IMR-90 (cell line): ENCODE measurements around the gene GGT6. TPM values are rescaled to one million over a fixed set of nuclear protein-coding genes. Genes with fewer than 3 reads are reported as not detected.

ENCODE experiments used
- ATAC-seq: fragments of 200-7000 bp; cut with Tn5 transposase; 2 replicates; pipeline ENCODE4 v1.9.1; 2020; ENCODE audit warnings: low read depth, mild to moderate bottlenecking, moderate library complexity
- BruUV-seq: library from RNA; stranded (reverse); fragments of 400-500 nt; replicated peaks from 2 replicates; lab custom pipeline; 2021; lab: Mats Ljungman, UMichigan
- CTCF ChIA-PET: fragments of 300-600 bp; formaldehyde crosslinking; extraction: SDS; loops from one replicate; lab custom pipeline; 2021; ENCODE audit warnings: antibody characterized with exemption; lab: Yijun Ruan, JAX
- POLR2A ChIA-PET: fragments of 300-600 bp; sonication (Branson Sonifier 250); formaldehyde crosslinking; loops from one replicate; lab custom pipeline; 2022; ENCODE audit warnings: antibody characterized with exemption; ENCODE audit not compliant: unreplicated experiment; lab: Charles Lee
- DNase-seq: peaks from one replicate; pipeline ENCODE4 v3.0.0; 2013
- H2AFZ ChIP-seq: replicated peaks from 2 replicates; pipeline ENCODE3; 2013; ENCODE audit warnings: low read length, mild to moderate bottlenecking; ENCODE audit not compliant: poor library complexity
- H2AK5ac ChIP-seq: 2 replicates; pipeline ENCODE4 v1.6.1; 2013; ENCODE audit warnings: low read depth, low read length, inconsistent platforms
- H2AK9ac ChIP-seq: replicated peaks from 2 replicates; pipeline ENCODE3; 2013; ENCODE audit warnings: mild to moderate bottlenecking, low read depth, low read length, moderate library complexity; ENCODE audit not compliant: poor library complexity
- H2BK120ac ChIP-seq: 2 replicates; pipeline ENCODE4 v1.6.1; 2013; ENCODE audit warnings: low read depth, low read length, inconsistent platforms
- H2BK15ac ChIP-seq: 3 replicates; pipeline ENCODE4 v1.6.1; 2013; ENCODE audit warnings: low read depth, low read length, inconsistent platforms
- H2BK20ac ChIP-seq: 2 replicates; pipeline ENCODE4 v1.6.1; 2013; ENCODE audit warnings: low read depth, mild to moderate bottlenecking, inconsistent platforms, low read length, moderate library complexity
- H2BK5ac ChIP-seq: 2 replicates; pipeline ENCODE4 v1.6.1; 2013; ENCODE audit warnings: mild to moderate bottlenecking, low read depth, low read length, inconsistent platforms; ENCODE audit not compliant: poor library complexity, severe bottlenecking
- H3K14ac ChIP-seq: replicated peaks from 2 replicates; pipeline ENCODE4 v1.6.1; 2013; ENCODE audit warnings: low read depth, low read length, inconsistent platforms
- H3K18ac ChIP-seq: 2 replicates; pipeline ENCODE4 v1.6.1; 2013; ENCODE audit warnings: low read depth, low read length, control low read depth
- H3K23ac ChIP-seq: 2 replicates; pipeline ENCODE4 v1.6.1; 2013; ENCODE audit warnings: low read depth, low read length, inconsistent platforms
- H3K27ac ChIP-seq: 2 replicates; pipeline ENCODE4 v1.5.1; 2013; ENCODE audit warnings: mild to moderate bottlenecking, control low read depth, low read length; ENCODE audit not compliant: insufficient read depth
- H3K27me3 ChIP-seq: 2 replicates; pipeline ENCODE4 v1.6.1; 2013; ENCODE audit warnings: low read length; ENCODE audit not compliant: control insufficient read depth, insufficient read depth
- H3K36me3 ChIP-seq: 2 replicates; pipeline ENCODE4 v1.6.1; 2013; ENCODE audit warnings: low read length, mixed read lengths; ENCODE audit not compliant: control insufficient read depth, insufficient read depth
- H3K4ac ChIP-seq: 2 replicates; pipeline ENCODE4 v1.6.1; 2013; ENCODE audit warnings: low read depth, low read length, inconsistent platforms
- H3K4me1 ChIP-seq: 2 replicates; pipeline ENCODE4 v1.6.1; 2013; ENCODE audit warnings: low read length, mixed read lengths; ENCODE audit not compliant: control insufficient read depth, insufficient read depth
- H3K4me2 ChIP-seq: 2 replicates; pipeline ENCODE4 v1.6.1; 2013; ENCODE audit warnings: low read depth, mild to moderate bottlenecking, control low read depth, low read length, moderate library complexity
- H3K4me3 ChIP-seq: 2 replicates; pipeline ENCODE4 v1.5.1; 2013; ENCODE audit warnings: low read depth, mild to moderate bottlenecking, control low read depth, low read length, moderate library complexity; ENCODE audit not compliant: insufficient read depth
- H3K56ac ChIP-seq: 2 replicates; pipeline ENCODE4 v1.6.1; 2013; ENCODE audit warnings: low read length, inconsistent platforms; ENCODE audit not compliant: insufficient read depth; ENCODE audit errors: extremely low read depth
- H3K79me1 ChIP-seq, 2 experiments: 2 replicates each; pipeline ENCODE4 v1.6.1; 2013; ENCODE audit warnings: low read length in 2 of 2, inconsistent platforms in 1 of 2, low read depth in 1 of 2
- H3K9ac ChIP-seq: 2 replicates; pipeline ENCODE4 v1.6.1; 2013; ENCODE audit warnings: low read depth, low read length, control low read depth
- H3K9me1 ChIP-seq: 2 replicates; pipeline ENCODE4 v1.6.1; 2013; ENCODE audit warnings: low read length, inconsistent platforms; ENCODE audit not compliant: insufficient read depth
- H3K9me3 ChIP-seq: 2 replicates; pipeline ENCODE4 v1.6.1; 2013; ENCODE audit warnings: low read length; ENCODE audit not compliant: control insufficient read depth, insufficient read depth
- H4K20me1 ChIP-seq: 2 replicates; pipeline ENCODE4 v1.6.1; 2013; ENCODE audit warnings: low read length, inconsistent platforms; ENCODE audit not compliant: insufficient read depth
- H4K5ac ChIP-seq: 2 replicates; pipeline ENCODE4 v1.6.1; 2013; ENCODE audit warnings: mild to moderate bottlenecking, low read depth, low read length, control low read depth
- H4K8ac ChIP-seq, 2 experiments: 2 replicates each; pipeline ENCODE4 v1.6.1; 2013; ENCODE audit warnings: low read depth in 2 of 2, low read length in 2 of 2, control low read depth in 1 of 2, inconsistent platforms in 1 of 2
- H4K91ac ChIP-seq: 2 replicates; pipeline ENCODE4 v1.6.1; 2013; ENCODE audit warnings: low read depth, low read length, inconsistent platforms; ENCODE audit not compliant: insufficient read depth
- CHD1 ChIP-seq: IDR thresholded peaks from 2 replicates; pipeline ENCODE4 v1.6.1; 2012; ENCODE audit warnings: low read depth, low read length, improper control_type of control experiment
- FOS ChIP-seq: fragments of 150-350 bp; IDR thresholded peaks from 2 replicates; pipeline ENCODE4 v1.6.1; 2016; ENCODE audit warnings: low read depth, low read length
- MAFK ChIP-seq: IDR thresholded peaks from 2 replicates; pipeline ENCODE4 v1.6.1; 2012; ENCODE audit warnings: low read depth, low read length, improper control_type of control experiment
- MAZ ChIP-seq: IDR thresholded peaks from 2 replicates; pipeline ENCODE4 v1.6.1; 2012; ENCODE audit warnings: low read depth, mild to moderate bottlenecking, low read length, improper control_type of control experiment, moderate library complexity, borderline replicate concordance
- MXI1 ChIP-seq: IDR thresholded peaks from 2 replicates; pipeline ENCODE4 v1.6.1; 2012; ENCODE audit warnings: low read depth, mild to moderate bottlenecking, low read length, moderate library complexity, borderline replicate concordance
- POLR2A ChIP-seq: IDR thresholded peaks from 2 replicates; pipeline ENCODE4 v1.6.1; 2012; ENCODE audit warnings: mild to moderate bottlenecking, low read depth, low read length
- RAD21 ChIP-seq: IDR thresholded peaks from 2 replicates; pipeline ENCODE4 v1.6.1; 2012; ENCODE audit warnings: low read length, improper control_type of control experiment
- RCOR1 ChIP-seq: IDR thresholded peaks from 2 replicates; pipeline ENCODE4 v1.6.1; 2012; ENCODE audit warnings: mild to moderate bottlenecking, low read length, improper control_type of control experiment; ENCODE audit not compliant: insufficient replicate concordance
- WGBS, 2 experiments: methylation state at CpG; one replicate each; pipeline versions ENCODE4 v1.1.5 to v1.1.7; 2013; ENCODE audit warnings: missing lambda C conversion rate in 2 of 2; ENCODE audit not compliant: insufficient read length in 1 of 2; ENCODE audit errors: extremely low coverage in 2 of 2; 5-methylcytosine and 5-hydroxymethylcytosine counted together
- dilution Hi-C: fragments of 300-500 bp; cut with HindIII; formaldehyde crosslinking; loops from one replicate; pipeline ENCODE4 v1.14.3; 2018; ENCODE audit warnings: low sequenced_read_pairs; ENCODE audit not compliant: unreplicated experiment
- in situ Hi-C: fragments of 300-500 bp; cut with MboI; formaldehyde crosslinking; loops from 3 replicates; pipeline ENCODE4 v1.14.3; 2019; ENCODE audit warnings: low sequenced_read_pairs, inconsistent platforms, mixed read lengths
- intact Hi-C: fragments of 100-400 bp; cut with micrococcal nuclease; formaldehyde crosslinking; loops from 2 replicates; pipeline ENCODE4 v1.10.0; 2022
- polyA plus RNA-seq, 3 experiments: library from polyadenylated mRNA; depleted of rRNA; stranded (reverse); fragments of >200 nt; gene quantifications; 2 replicates each; pipeline ENCODE4 v1.2.3, GENCODE V29; 2012; ENCODE audit warnings: low replicate concordance in 1 of 3
- total RNA-seq: library from RNA; depleted of rRNA; stranded (reverse); fragments of >200 nt; gene quantifications from 2 replicates; pipeline ENCODE4 v1.2.3, GENCODE V29; 2012
- TF ChIP-seq, protein P1 (sequence below): conservative IDR thresholded peaks from 2 replicates; pipeline ENCODE4 v1.5.1; 2012; ENCODE audit warnings: mild to moderate bottlenecking, low read depth, low read length, improper control_type of control experiment
- TF ChIP-seq, protein P2 (sequence below): fragments of 150-350 bp; IDR thresholded peaks from 2 replicates; pipeline ENCODE4 v1.6.1; 2016; ENCODE audit warnings: low read depth, mild to moderate bottlenecking, low read length, moderate library complexity, borderline replicate concordance

Gene GGT6
- total and polyA plus RNA-seq, 2 of the 4 experiments (the other 2 are of a cell fraction): not detected

DNA sequence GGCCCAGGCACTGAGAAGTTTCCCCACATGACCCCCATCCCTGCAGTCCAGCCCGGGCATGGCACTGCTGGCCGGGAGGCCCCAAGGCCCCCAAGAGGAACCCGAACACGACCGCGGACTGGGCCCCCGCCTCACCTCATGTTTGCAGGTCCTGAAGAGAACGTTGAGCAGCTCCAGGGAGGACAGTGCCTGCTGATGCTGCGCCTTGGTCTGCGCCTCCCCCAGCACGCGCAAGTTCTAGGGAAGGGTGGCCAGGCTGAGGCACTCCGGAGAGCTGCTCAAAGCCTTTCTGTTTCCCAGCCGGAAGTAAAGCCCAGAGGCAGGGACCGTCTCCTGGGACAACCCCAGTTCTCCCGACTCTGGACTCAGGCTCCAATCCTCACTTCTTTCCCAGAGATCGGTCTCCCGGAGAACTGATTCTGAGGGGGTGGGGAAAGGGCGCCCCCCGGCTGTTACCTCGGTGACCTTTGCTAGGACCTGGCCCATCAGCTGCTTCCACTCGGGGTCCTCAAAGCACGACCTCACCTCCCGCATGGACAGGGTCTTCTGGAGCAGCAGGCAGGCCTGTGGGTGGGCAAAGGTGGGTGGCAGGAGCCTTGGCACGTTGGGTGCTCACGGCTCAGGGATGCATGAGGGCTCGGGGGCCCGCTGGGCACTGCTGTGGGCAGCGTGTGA lies 18.9 kb downstream of the GGT6 start:
- no peak overlapping the region for H2AFZ ChIP-seq
- no peak overlapping the region for H3K23ac ChIP-seq
- H2BK120ac ChIP-seq: no peak overlapping the region
- no peak overlapping the region for H3K4me2 ChIP-seq
- CTCF ChIA-PET: interaction anchor here (1.0 kb wide), 1 partner anchor 25 kb away, joined by 3 read pairs; no protein-coding TSS in a partner anchor
- H2BK20ac ChIP-seq: no peak overlapping the region
- peaks cover 15% of the 10 kb centered on the region for H4K20me1 ChIP-seq
- H3K18ac ChIP-seq: no peak overlapping the region
- H3K14ac ChIP-seq: no peak overlapping the region
- H4K5ac ChIP-seq: no peak overlapping the region
- DNase-seq: no peak
- H3K27ac ChIP-seq: no peak overlapping the region
- H4K91ac ChIP-seq: no peak overlapping the region
- peaks cover 65% of the 10 kb centered on the region for H3K36me3 ChIP-seq
- H3K9me3 ChIP-seq: no peaks in the 10 kb centered on the region
- H3K4me1 ChIP-seq: no peaks in the 10 kb centered on the region
- H3K4me3 ChIP-seq: no peak overlapping the region
- TF ChIP-seq RCOR1: no peak
- no peak for TF ChIP-seq FOS
- TF ChIP-seq, protein P1, sequence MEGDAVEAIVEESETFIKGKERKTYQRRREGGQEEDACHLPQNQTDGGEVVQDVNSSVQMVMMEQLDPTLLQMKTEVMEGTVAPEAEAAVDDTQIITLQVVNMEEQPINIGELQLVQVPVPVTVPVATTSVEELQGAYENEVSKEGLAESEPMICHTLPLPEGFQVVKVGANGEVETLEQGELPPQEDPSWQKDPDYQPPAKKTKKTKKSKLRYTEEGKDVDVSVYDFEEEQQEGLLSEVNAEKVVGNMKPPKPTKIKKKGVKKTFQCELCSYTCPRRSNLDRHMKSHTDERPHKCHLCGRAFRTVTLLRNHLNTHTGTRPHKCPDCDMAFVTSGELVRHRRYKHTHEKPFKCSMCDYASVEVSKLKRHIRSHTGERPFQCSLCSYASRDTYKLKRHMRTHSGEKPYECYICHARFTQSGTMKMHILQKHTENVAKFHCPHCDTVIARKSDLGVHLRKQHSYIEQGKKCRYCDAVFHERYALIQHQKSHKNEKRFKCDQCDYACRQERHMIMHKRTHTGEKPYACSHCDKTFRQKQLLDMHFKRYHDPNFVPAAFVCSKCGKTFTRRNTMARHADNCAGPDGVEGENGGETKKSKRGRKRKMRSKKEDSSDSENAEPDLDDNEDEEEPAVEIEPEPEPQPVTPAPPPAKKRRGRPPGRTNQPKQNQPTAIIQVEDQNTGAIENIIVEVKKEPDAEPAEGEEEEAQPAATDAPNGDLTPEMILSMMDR: no peak
- TF ChIP-seq RAD21: no peak
- TF ChIP-seq MAZ: no peak
- TF ChIP-seq, protein P2, sequence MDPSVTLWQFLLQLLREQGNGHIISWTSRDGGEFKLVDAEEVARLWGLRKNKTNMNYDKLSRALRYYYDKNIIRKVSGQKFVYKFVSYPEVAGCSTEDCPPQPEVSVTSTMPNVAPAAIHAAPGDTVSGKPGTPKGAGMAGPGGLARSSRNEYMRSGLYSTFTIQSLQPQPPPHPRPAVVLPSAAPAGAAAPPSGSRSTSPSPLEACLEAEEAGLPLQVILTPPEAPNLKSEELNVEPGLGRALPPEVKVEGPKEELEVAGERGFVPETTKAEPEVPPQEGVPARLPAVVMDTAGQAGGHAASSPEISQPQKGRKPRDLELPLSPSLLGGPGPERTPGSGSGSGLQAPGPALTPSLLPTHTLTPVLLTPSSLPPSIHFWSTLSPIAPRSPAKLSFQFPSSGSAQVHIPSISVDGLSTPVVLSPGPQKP: no peak
- no peak for TF ChIP-seq MAFK
- no peak for TF ChIP-seq CHD1
- TF ChIP-seq POLR2A: no peak
- no peak for TF ChIP-seq MXI1
- H2BK5ac ChIP-seq: no peak overlapping the region
- no peaks in the 10 kb centered on the region; a peak in 1 of 4 replicates for H3K79me1 ChIP-seq
- H3K27me3 ChIP-seq: no peaks in the 10 kb centered on the region
- intact Hi-C loops (no loop called here), in situ Hi-C loops (no loop called here), dilution Hi-C loops (no loop called here)
- H2AK5ac ChIP-seq: no peak overlapping the region
- POLR2A ChIA-PET: no interaction called here
- H3K9ac ChIP-seq: no peak overlapping the region
- no peak overlapping the region for H2BK15ac ChIP-seq
- H2AK9ac ChIP-seq: no peak overlapping the region
- no peak for ATAC-seq
- BruUV-seq: no TSS peak
- H3K56ac ChIP-seq: no peak overlapping the region
- H4K8ac ChIP-seq: no peak overlapping the region
- no peak overlapping the region for H3K4ac ChIP-seq
- no peaks in the 10 kb centered on the region for H3K9me1 ChIP-seq
- WGBS, 2 experiments: 99% methylated on average over 14 of the region's 29 CpGs; no CpG with 5 or more reads in 1 of the 2 experiments
